Loucy (cell line): Measurements from ENCODE around the gene C7orf25.

Experiments used
- EZH2phosphoT487 ChIP-seq: fragments of 200-600 bp; IDR thresholded peaks from 2 replicates; pipeline ENCODE4 v1.6.1; 2018; ENCODE audit warnings: antibody characterized with exemption, mild to moderate bottlenecking, moderate library complexity, borderline replicate concordance
- TF ChIP-seq, protein P1 (sequence below): fragments of 200-600 bp; sonication (generic); conservative IDR thresholded peaks from 2 replicates; pipeline ENCODE4 v1.5.1; 2014; ENCODE audit warnings: mild to moderate bottlenecking, antibody characterized with exemption, low read length

DNA sequence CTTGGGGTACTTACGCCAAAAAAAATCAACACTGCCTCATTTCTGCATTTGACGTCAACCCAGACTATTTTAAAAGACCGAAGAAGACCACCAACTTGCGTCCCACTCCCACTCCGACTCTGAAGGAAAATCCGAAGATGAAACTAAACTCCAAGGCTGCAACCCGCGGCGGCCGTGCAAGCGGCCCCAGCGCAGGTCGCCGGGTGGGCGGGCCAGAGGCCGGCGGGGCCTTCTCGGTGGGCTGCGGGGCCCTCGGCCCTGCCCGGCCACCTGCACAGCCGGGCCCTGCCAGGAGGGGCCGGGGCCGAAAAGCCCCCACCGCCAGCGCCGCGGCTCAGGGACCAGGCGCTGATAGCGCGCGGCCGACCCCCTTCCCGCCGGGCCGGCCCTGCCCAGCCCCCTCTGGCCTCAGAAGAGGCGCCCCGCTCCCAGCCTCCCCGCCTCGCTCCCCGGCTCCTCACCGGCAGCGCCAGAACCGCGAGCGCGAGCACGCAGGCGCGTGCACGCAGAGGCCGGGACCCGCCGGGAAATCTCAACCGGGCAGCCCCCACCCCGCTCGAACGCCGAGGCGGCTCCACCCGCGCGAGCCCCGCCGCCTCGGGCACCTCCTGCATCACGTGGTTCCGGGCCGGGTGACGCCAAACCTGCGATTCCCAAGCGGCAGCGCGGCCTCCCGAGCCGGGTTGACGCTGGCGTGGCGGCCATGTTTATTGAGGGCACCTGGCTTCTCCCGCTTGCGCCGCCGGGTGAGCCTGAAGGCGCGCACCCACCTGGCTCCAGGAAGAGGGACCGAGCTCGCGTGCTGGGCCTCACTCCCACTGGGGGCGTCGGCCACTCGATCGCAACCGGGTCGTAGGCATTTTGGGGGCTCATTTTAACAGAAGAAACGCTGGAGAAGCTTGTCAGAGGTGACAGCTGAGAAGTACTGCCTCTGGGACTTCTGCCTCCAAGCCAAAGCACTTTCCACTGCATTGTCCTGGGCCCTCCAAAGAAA lies at the start of gene C7orf25:
- TF ChIP-seq, protein P1, sequence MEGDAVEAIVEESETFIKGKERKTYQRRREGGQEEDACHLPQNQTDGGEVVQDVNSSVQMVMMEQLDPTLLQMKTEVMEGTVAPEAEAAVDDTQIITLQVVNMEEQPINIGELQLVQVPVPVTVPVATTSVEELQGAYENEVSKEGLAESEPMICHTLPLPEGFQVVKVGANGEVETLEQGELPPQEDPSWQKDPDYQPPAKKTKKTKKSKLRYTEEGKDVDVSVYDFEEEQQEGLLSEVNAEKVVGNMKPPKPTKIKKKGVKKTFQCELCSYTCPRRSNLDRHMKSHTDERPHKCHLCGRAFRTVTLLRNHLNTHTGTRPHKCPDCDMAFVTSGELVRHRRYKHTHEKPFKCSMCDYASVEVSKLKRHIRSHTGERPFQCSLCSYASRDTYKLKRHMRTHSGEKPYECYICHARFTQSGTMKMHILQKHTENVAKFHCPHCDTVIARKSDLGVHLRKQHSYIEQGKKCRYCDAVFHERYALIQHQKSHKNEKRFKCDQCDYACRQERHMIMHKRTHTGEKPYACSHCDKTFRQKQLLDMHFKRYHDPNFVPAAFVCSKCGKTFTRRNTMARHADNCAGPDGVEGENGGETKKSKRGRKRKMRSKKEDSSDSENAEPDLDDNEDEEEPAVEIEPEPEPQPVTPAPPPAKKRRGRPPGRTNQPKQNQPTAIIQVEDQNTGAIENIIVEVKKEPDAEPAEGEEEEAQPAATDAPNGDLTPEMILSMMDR = 0 out of 2 replicates have a peak, but pooled peaks have one; percentile 20
- TF ChIP-seq EZH2phosphoT487 = no peak
